Left lung (tissue), 10 donors: ENCODE measurements around the gene CDK5RAP2. TPM values are rescaled to one million over a fixed set of nuclear protein-coding genes. Genes with fewer than 3 reads are reported as not detected.
"Not testable (repeated sequence)": the region's sequence is repeated elsewhere in the genome, so short reads cannot be mapped to it uniquely, and the experiment has no call there.

Source experiments
- ATAC-seq: fragments of 200-7000 bp; cut with Tn5 transposase; one replicate; pipeline ENCODE4 v1.9.1; 2020; ENCODE audit warnings: moderate library complexity
- DNase-seq, 4 donors: peaks; one replicate each; pipeline ENCODE4 v3.0.0-alpha.2; 2013 to 2020
- H3K27ac ChIP-seq, 2 donors: fragments of 200-600 bp; sonication (generic) in 1 of 2; one replicate each; pipeline versions ENCODE4 v1.5.0 to v1.8.0; 2020 to 2021
- H3K27me3 ChIP-seq, 2 donors: fragments of 200-600 bp; sonication (generic) in 1 of 2; one replicate each; pipeline versions ENCODE4 v1.5.0 to v1.8.0; 2020 to 2021
- H3K36me3 ChIP-seq, 2 donors: fragments of 200-600 bp; sonication (generic) in 1 of 2; one replicate each; pipeline versions ENCODE4 v1.5.0 to v1.8.0; 2020 to 2021
- H3K4me1 ChIP-seq, 2 donors: fragments of 200-600 bp; one replicate each; pipeline ENCODE4 v1.8.0; 2021
- H3K4me3 ChIP-seq, 2 donors: fragments of 200-600 bp; sonication (generic) in 1 of 2; one replicate each; pipeline versions ENCODE4 v1.5.0 to v1.8.0; 2020 to 2021; ENCODE audit warnings: mild to moderate bottlenecking in 1 of 2
- H3K9me3 ChIP-seq, 2 donors: fragments of 200-600 bp; sonication (generic) in 1 of 2; one replicate each; pipeline versions ENCODE4 v1.5.0 to v1.8.0; 2020 to 2021
- CTCF ChIP-seq, 2 donors: fragments of 200-600 bp; sonication (generic) in 1 of 2; IDR thresholded peaks; one replicate each; pipeline versions ENCODE4 v1.5.0 to v1.8.0; 2021; ENCODE audit warnings: antibody characterized with exemption in 2 of 2
- intact Hi-C, 2 donors: fragments of 100-400 bp; cut with DNase I; formaldehyde crosslinking; loops; one replicate each; pipeline versions ENCODE4 v1.11.2 to v1.14.2; 2022
- polyA plus RNA-seq, 6 donors: library from polyadenylated mRNA; unstranded; fragments of 120-200 nt; gene quantifications; one replicate each; pipeline ENCODE4 v1.2.1, GENCODE V29; 2013; ENCODE audit not compliant: insufficient read length in 6 of 6
- total RNA-seq, 2 donors: library from RNA; stranded (reverse); fragmentation: NEBNext Ultra II Directional; extraction: Animal tissue kit (Norgen Biotek cat#: 25700); gene quantifications; one replicate each; pipeline ENCODE4 v1.2.1, GENCODE V29; 2021
- donor health status: DM: no; HTN: yes; CAD: no.
- donor health status: DM: no; HTN: no; CAD: no.

Gene CDK5RAP2
- total and polyA plus RNA-seq, 8 donors = 40.5 to 75.7 (median 62.6) TPM

GRCh38 chr9:120465685-120466407, 114.1 kb downstream of the CDK5RAP2 start:
- peak overlapping the region in 1 of 2 donors; percentile 41 for H3K27ac ChIP-seq
- H3K4me1 ChIP-seq = peaks cover 0 to 8% of the 10 kb centered on the region in 2 donors
- peaks cover 0 to 55% of the 10 kb centered on the region in 2 donors for H3K36me3 ChIP-seq
- TF ChIP-seq CTCF (IDR thresholded peaks at IDR 0.05) = no peak
- ATAC-seq (no peak), DNase-seq (no peak)
- no peaks in the 10 kb centered on the region for H3K9me3 ChIP-seq
- intact Hi-C loops = no loop called here
- no peaks in the 10 kb centered on the region for H3K27me3 ChIP-seq
- no peak overlapping the region for H3K4me3 ChIP-seq

DNA sequence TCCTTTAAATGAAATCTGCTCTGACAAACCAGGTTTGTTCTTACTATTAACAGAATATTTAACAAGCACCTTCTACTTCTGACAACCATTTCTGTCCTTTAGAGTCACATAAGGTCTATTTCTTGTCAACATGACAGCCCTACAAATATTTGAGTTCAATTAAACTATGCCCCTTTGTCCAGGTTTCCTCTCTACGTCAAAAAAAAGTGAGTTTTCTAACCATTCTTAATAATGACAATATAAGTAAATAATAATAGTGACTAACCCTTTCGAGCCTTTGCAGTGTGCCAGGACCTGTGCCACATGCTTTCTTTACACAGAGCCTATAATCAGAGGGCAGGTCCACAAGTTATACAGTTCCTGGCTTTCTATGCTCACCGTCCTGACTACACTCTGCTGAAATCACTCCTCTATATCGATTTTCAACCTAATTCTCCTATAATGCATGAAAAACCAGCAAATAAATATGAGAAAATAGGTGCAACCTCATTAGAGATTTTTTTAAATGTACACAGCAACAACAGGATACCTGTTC, 115.0 kb downstream of the CDK5RAP2 start:
- Histone ChIP-seq H3K4me3 (no peak overlapping the region), H3K27ac (no peak overlapping the region), H3K27me3 (no peaks in the 10 kb centered on the region), H3K9me3 (no peaks in the 10 kb centered on the region), H3K36me3 (peaks cover 0 to 48% of the 10 kb centered on the region in 2 donors), H3K4me1 (peaks cover 0 to 8% of the 10 kb centered on the region in 2 donors)
- intact Hi-C loops = no loop called here
- TF ChIP-seq CTCF (IDR thresholded peaks at IDR 0.05) = no peak
- ATAC-seq (no peak), DNase-seq (no peak)

GRCh38 chr9:120464176-120464886, 115.6 kb downstream of the CDK5RAP2 start:
- DNase-seq (no peak), ATAC-seq (peak; percentile 41)
- Histone ChIP-seq H3K36me3 (peaks cover 0 to 43% of the 10 kb centered on the region in 2 donors), H3K4me1 (peaks cover 0 to 8% of the 10 kb centered on the region in 2 donors), H3K27me3 (no peaks in the 10 kb centered on the region), H3K27ac (no peak overlapping the region), H3K4me3 (no peak overlapping the region), H3K9me3 (no peaks in the 10 kb centered on the region)
- intact Hi-C loops = no loop called here
- TF ChIP-seq CTCF (IDR thresholded peaks at IDR 0.05) = no peak

GRCh38 chr9:120463765-120464164, 116.2 kb downstream of the CDK5RAP2 start:
- H3K27ac ChIP-seq = no peak overlapping the region
- peak; percentile 39 for ATAC-seq
- no peak overlapping the region for H3K4me3 ChIP-seq
- H3K27me3 ChIP-seq = no peaks in the 10 kb centered on the region
- H3K9me3 ChIP-seq = no peaks in the 10 kb centered on the region
- peaks cover 0 to 8% of the 10 kb centered on the region in 2 donors for H3K4me1 ChIP-seq
- TF ChIP-seq CTCF (IDR thresholded peaks at IDR 0.05) = no peak
- H3K36me3 ChIP-seq = peaks cover 0 to 43% of the 10 kb centered on the region in 2 donors
- intact Hi-C loops = no loop called here
- no peak for DNase-seq

- H3K4me1 ChIP-seq, H3K4me3 ChIP-seq, ATAC-seq, H3K27ac ChIP-seq, intact Hi-C loops, H3K27me3 ChIP-seq, H3K9me3 ChIP-seq, DNase-seq: not testable (repeated sequence)
- peaks cover 0 to 48% of the 10 kb centered on the region in 2 donors for H3K36me3 ChIP-seq
Observed at GRCh38 chr9:120461677-120462076, 118.3 kb downstream of the CDK5RAP2 start.
